Activated T-helper 17 cell treated with anti-CD3 and anti-CD28 coated beads, Interleukin-2, amount 50 U/mL, for 72 hours (primary cell): Measurements from ENCODE around the gene PHLDB1. TPM values are rescaled to one million over a fixed set of nuclear protein-coding genes. Genes with fewer than 3 reads are reported as not detected.

Experiments
- ATAC-seq: fragments of 150-1000 bp; cut with Tn5 transposase; replicated peaks from 2 replicates; pipeline ENCODE4 v1.10.0; 2021; ENCODE audit warnings: mild to moderate bottlenecking, moderate library complexity
- H3K27ac Mint-ChIP-seq: one replicate; pipeline ENCODE4 v1.8.0; 2022; ENCODE audit warnings: mixed read lengths
- H3K27me3 Mint-ChIP-seq: one replicate; pipeline ENCODE4 v1.8.0; 2022; ENCODE audit warnings: mixed read lengths
- H3K36me3 Mint-ChIP-seq: one replicate; pipeline ENCODE4 v1.8.0; 2022; ENCODE audit warnings: low read depth, mild to moderate bottlenecking, mixed read lengths
- H3K4me1 Mint-ChIP-seq: one replicate; pipeline ENCODE4 v1.8.0; 2022; ENCODE audit warnings: mixed read lengths
- H3K4me3 Mint-ChIP-seq: one replicate; pipeline ENCODE4 v1.8.0; 2022; ENCODE audit warnings: mild to moderate bottlenecking, mixed read lengths
- H3K9me3 Mint-ChIP-seq: one replicate; pipeline ENCODE4 v1.8.0; 2022; ENCODE audit warnings: mixed read lengths
- total RNA-seq, 2 donors: library from RNA; stranded (reverse); gene quantifications; one replicate each; pipeline ENCODE4 v1.2.3, GENCODE V29; 2022

PHLDB1 gene
- total RNA-seq, 2 donors from 2014 or later, result 2.2 to 4.7 TPM

GRCh38 chr11:118625036-118625690 is 17.7 kb downstream of the PHLDB1 start:
- Mint-ChIP-seq H3K9me3 (no peaks in the 10 kb centered on the region), H3K4me3 (no peak overlapping the region), H3K4me1 (no peaks in the 10 kb centered on the region), H3K27me3 (peaks cover 8% of the 10 kb centered on the region), H3K27ac (no peak overlapping the region), H3K36me3 (no peaks in the 10 kb centered on the region)
- ATAC-seq, result no peak

GRCh38 chr11:118625976-118626375 is 18.6 kb downstream of the PHLDB1 start:
- no peaks in the 10 kb centered on the region for H3K36me3 Mint-ChIP-seq
- no peak for ATAC-seq

GRCh38 chr11:118627566-118627965 is 20.2 kb downstream of the PHLDB1 start:
- H3K4me3 Mint-ChIP-seq, result no peak overlapping the region
- no peak overlapping the region for H3K27ac Mint-ChIP-seq
- H3K36me3 Mint-ChIP-seq, result no peaks in the 10 kb centered on the region
- H3K4me1 Mint-ChIP-seq, result no peaks in the 10 kb centered on the region
- ATAC-seq, result no peak
- no peaks in the 10 kb centered on the region for H3K27me3 Mint-ChIP-seq
- no peaks in the 10 kb centered on the region for H3K9me3 Mint-ChIP-seq

More at GRCh38 chr11:118625976-118626375, 18.6 kb downstream of the PHLDB1 start:
- Mint-ChIP-seq H3K4me3 (no peak overlapping the region), H3K4me1 (no peaks in the 10 kb centered on the region), H3K27ac (no peak overlapping the region), H3K9me3 (no peaks in the 10 kb centered on the region), H3K27me3 (peaks cover 6% of the 10 kb centered on the region)

GRCh38 chr11:118628031-118628430 is 20.6 kb downstream of the PHLDB1 start:
- Mint-ChIP-seq H3K4me3 (no peak overlapping the region), H3K36me3 (no peaks in the 10 kb centered on the region), H3K27me3 (no peaks in the 10 kb centered on the region), H3K27ac (no peak overlapping the region), H3K4me1 (no peaks in the 10 kb centered on the region), H3K9me3 (no peaks in the 10 kb centered on the region)
- ATAC-seq, result no peak

DNA sequence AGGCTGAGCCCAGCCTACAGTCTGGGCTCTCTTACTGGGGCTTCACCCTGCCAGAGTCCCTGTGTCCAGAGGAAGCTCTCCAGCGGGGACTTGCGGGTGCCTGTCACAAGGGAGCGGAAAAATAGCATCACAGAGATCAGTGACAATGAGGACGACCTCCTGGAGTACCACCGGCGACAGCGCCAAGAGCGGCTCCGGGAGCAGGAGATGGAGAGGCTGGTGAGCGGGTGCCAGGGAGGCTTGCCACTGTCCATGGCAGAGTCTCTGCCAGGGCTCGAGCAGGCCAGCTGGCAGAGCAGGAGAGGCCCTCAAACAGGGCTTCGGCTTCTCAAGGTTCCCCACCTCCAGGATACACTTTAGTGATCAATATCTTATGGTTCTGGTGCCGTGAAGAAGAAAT is 21.0 kb downstream of the PHLDB1 start:
- H3K36me3 Mint-ChIP-seq, result no peaks in the 10 kb centered on the region
- H3K27ac Mint-ChIP-seq, result no peak overlapping the region
- H3K4me1 Mint-ChIP-seq, result no peaks in the 10 kb centered on the region
- H3K4me3 Mint-ChIP-seq, result no peak overlapping the region
- no peaks in the 10 kb centered on the region for H3K27me3 Mint-ChIP-seq
- no peaks in the 10 kb centered on the region for H3K9me3 Mint-ChIP-seq
- no peak for ATAC-seq

DNA sequence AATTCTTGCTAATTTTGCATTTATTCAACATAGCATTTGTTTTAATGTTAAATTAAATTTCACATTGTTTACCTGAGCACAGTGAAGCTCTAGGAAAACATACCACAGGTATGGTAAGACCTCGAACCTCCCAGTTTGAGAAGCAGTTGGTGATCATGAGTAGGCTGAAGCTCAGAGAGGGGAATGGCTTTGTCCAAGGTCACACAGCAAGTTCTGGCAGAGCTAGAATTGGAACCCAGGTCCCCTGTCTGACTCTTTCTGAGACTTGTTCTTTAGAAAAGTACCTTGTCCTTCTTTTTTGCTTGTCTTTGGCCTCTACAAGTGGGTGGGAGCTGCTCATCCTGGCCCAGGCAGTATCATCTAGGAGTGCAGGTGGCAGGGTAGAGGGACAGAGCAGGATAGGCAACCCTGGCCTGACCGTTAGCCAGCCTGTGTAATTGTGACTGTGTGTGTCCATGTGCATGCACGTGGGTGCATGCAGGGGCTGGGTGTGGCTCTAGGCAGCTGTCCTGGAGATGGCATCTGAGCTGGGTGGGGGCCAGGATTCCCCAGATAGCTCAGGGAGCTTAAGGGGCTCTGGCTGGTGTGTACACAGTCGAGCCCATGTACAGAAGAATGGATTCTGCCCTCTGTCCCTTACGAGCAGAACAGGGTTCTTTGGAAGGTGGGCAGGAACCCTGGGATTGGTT is 21.6 kb downstream of the PHLDB1 start:
- no peak overlapping the region for H3K27ac Mint-ChIP-seq

DNA sequence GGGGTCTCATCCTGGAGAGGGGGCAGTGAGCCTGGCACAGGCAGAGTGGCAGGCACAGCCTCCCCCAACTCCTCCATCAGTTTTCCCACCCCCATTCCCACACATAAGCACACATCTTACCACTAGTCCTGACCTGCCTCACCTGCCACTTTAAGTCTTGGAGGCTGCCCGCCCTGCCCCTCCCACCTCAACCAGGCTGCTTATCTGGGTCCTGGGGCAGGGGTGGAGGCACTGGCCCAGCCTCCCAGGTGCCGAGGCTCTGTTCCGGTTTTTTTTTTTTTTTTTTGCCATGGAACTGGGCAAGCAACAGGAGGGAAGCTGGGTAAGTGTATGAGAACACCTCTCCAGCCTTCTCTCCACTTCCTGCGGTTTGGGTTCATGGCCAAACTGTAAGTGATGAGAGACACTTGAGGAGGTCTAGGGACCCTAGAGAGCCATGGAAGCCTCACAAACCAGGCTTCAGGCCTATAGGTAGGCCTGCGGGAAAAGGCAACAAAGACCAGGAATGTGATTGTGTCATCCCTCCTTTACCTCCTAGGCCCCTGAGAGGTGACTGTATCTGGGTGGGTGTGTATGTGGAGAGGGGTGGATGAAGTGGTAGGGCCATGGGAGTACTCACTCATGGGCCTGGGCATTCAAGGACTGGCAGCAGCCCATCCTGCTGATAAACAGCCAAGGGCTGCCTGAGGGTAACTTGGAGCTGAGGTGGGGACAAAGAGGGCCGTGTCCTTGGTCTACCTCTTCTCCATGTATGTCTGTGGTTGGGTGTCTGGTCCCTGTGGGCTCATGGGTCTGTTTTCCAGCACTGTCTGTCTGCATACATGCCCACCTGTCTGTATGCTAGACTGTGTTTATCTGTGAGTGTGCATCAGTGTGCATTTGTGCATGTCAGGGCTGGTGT is 22.6 kb downstream of the PHLDB1 start:
- Mint-ChIP-seq H3K9me3 (no peaks in the 10 kb centered on the region), H3K36me3 (no peaks in the 10 kb centered on the region), H3K27me3 (no peaks in the 10 kb centered on the region), H3K27ac (no peak overlapping the region), H3K4me3 (no peak overlapping the region), H3K4me1 (no peaks in the 10 kb centered on the region)
- ATAC-seq, result no peak

More for the DNA sequence above, 21.6 kb downstream of the PHLDB1 start:
- Mint-ChIP-seq H3K9me3 (no peaks in the 10 kb centered on the region), H3K4me3 (no peak overlapping the region), H3K4me1 (no peaks in the 10 kb centered on the region), H3K36me3 (no peaks in the 10 kb centered on the region), H3K27me3 (no peaks in the 10 kb centered on the region)
- ATAC-seq, result no peak

- Mint-ChIP-seq H3K4me3 (no peak overlapping the region), H3K27ac (no peak overlapping the region), H3K36me3 (no peaks in the 10 kb centered on the region), H3K27me3 (no peaks in the 10 kb centered on the region), H3K9me3 (no peaks in the 10 kb centered on the region), H3K4me1 (no peaks in the 10 kb centered on the region)
- ATAC-seq, result no peak
Measured at GRCh38 chr11:118631142-118631909, 23.9 kb downstream of the PHLDB1 start.

DNA sequence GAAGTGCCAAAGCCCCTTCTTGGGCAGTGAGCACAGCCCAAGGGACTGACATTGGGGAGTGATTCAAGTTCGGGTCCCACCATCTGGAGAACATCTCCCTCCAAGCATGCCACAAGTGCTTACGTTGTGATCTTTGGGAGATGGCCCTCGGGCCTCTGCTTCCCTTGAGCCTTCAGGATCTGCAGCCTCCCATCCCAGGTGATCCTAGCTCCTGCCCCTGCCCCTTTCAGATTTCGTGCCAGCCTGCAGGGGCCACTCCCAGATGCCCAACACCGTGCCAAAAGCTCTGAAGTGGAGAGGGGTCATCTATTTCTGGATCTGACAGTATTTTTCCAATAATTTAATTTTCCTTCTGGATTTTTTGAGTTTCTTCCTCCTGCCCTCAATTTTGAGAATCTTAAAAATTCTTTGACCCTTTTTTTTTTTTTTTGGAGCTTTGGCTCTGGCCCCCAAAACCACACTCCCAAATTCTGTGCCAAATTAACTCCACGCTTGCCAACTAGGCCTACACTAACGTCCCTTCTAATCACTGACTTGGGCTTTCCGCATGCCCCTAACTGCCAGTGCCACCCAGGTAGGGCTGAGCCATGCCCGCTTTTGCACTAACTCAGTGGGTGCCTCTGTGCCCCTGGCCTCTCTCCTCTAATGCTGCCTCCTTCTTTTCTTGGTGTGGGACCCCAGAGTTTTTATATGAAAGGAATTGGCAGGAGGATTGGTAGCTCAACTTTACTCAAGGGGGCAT is 25.3 kb downstream of the PHLDB1 start:
- no peak for ATAC-seq
- no peaks in the 10 kb centered on the region for H3K9me3 Mint-ChIP-seq
- no peak overlapping the region for H3K27ac Mint-ChIP-seq
- H3K4me1 Mint-ChIP-seq, result no peaks in the 10 kb centered on the region
- H3K36me3 Mint-ChIP-seq, result no peaks in the 10 kb centered on the region
- no peaks in the 10 kb centered on the region for H3K27me3 Mint-ChIP-seq
- no peak overlapping the region for H3K4me3 Mint-ChIP-seq

DNA sequence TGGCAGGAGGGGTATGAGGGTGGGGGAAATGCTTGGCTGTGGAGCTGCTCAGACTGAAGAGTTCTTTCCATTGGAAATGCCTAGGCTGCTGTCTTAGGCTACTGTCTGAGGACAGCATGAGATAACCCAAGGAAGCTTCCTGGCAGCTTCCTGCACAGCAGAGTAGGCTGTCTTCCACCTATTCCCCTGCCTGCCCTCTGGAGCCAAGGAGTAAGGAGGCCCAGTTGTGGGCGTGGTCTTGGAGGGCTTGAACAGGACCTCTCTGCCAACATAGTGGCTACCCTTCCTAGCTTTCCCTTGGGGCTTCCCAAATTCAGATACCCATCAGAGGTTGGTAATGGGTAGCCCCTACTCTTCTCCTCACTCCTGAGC is 25.9 kb downstream of the PHLDB1 start:
- H3K27me3 Mint-ChIP-seq, result no peaks in the 10 kb centered on the region
- H3K36me3 Mint-ChIP-seq, result no peaks in the 10 kb centered on the region
- no peak overlapping the region for H3K27ac Mint-ChIP-seq
- H3K4me3 Mint-ChIP-seq, result no peak overlapping the region
- no peaks in the 10 kb centered on the region for H3K9me3 Mint-ChIP-seq
- H3K4me1 Mint-ChIP-seq, result no peaks in the 10 kb centered on the region
- no peak for ATAC-seq

GRCh38 chr11:118633979-118634378 is 26.6 kb downstream of the PHLDB1 start:
- no peaks in the 10 kb centered on the region for H3K9me3 Mint-ChIP-seq
- no peak for ATAC-seq
- H3K4me1 Mint-ChIP-seq, result no peaks in the 10 kb centered on the region
- H3K27ac Mint-ChIP-seq, result no peak overlapping the region
- no peaks in the 10 kb centered on the region for H3K36me3 Mint-ChIP-seq
- H3K27me3 Mint-ChIP-seq, result no peaks in the 10 kb centered on the region
- H3K4me3 Mint-ChIP-seq, result no peak overlapping the region

- H3K27me3 Mint-ChIP-seq, result no peaks in the 10 kb centered on the region
- H3K27ac Mint-ChIP-seq, result no peak overlapping the region
- H3K36me3 Mint-ChIP-seq, result no peaks in the 10 kb centered on the region
- H3K9me3 Mint-ChIP-seq, result no peaks in the 10 kb centered on the region
- no peak overlapping the region for H3K4me3 Mint-ChIP-seq
- H3K4me1 Mint-ChIP-seq, result no peaks in the 10 kb centered on the region
- no peak for ATAC-seq
Measured at GRCh38 chr11:118634431-118635236, 27.2 kb downstream of the PHLDB1 start.

- Mint-ChIP-seq H3K4me1 (no peaks in the 10 kb centered on the region), H3K27me3 (no peaks in the 10 kb centered on the region), H3K4me3 (no peak overlapping the region), H3K36me3 (no peaks in the 10 kb centered on the region), H3K9me3 (no peaks in the 10 kb centered on the region), H3K27ac (no peak overlapping the region)
- ATAC-seq, result no peak
Measured at GRCh38 chr11:118635237-118635591, 27.8 kb downstream of the PHLDB1 start.
